HS-5 (cell line): ENCODE data around the gene ATP6V1B1.

Experiments
- DNase-seq: peaks from one replicate; pipeline ENCODE4 v3.0.0-alpha.2; 2012; ENCODE audit warnings: low read depth

ATP6V1B1 gene

DNA sequence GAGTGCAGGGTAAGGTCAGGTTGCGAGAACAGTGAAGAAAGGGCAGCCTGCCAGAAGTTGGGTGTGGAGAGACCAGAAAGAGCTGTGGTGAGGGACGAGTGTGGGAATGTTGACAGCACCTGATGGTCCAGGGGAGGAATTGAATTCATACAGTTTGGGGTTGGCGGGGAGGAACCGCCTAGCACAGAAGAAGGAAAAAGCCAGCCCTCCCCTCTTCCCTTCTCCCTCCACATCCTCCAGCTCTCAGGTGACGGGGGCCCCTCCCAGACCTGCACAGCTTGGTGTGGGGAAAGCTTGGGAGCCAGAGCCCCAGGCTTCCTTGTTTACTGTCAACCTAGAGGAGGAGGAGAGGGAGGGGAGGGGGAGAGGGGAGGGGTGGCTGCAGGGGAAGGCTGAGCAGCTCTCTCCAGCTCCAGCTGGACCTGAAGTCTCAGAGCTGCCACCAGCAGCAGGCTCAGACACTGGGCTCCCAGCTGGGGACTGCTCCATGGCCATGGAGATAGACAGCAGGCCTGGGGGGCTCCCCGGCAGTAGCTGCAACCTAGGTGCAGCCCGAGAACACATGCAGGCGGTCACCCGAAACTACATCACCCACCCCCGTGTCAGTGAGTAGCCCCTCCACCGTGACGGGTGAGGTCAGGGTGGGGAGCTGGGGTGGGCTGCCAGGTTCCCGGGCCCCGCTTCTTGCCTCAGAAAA, at the start of gene ATP6V1B1:
Gene ATP6V1B1, plus strand, starts transcription at position 433 of the 697 bp plus-strand sequence. Its CDS starts 55 bp downstream, at position 488.
- DNase-seq = no peak

DNA sequence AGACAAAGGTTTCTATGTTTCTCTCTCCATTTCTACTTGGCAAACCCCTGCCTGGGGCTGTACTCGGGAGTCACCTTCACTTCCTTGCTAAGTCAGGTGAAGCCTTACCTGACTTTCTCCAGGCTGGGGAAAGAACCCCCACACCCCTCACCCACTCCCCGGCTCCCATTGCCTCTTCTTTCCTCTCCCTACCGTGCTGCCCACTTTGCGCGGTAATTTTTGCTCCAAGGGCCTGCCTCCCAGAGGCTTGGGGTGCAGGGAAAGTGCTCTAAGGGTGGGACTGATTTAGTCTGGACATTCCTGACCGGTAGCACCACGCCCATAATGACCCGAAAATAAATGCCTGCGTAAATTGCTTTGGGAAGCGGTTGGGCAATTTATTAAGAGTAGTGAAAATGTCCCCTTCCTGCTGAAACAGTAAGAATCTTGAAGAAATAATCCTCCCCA, 49.1 kb upstream of the ATP6V1B1 start:
- DNase-seq = no peak

DNA sequence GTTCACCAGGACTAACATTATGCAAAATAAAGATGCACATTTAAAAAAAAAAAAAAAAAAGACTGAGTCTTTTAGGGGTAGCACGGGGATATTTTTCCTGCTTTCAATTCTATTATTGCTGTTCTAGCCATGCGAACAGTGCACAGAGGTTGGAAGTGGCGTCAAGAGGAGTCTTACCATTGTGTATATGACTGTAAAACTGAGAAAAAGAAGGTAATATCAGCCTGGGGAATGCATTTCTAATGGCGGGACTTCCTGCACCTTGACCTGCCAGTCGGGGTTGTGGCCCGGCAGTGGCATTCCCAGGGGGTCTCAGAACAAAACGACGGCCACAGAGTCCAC, 48.5 kb upstream of the ATP6V1B1 start:
- no peak for DNase-seq

DNA sequence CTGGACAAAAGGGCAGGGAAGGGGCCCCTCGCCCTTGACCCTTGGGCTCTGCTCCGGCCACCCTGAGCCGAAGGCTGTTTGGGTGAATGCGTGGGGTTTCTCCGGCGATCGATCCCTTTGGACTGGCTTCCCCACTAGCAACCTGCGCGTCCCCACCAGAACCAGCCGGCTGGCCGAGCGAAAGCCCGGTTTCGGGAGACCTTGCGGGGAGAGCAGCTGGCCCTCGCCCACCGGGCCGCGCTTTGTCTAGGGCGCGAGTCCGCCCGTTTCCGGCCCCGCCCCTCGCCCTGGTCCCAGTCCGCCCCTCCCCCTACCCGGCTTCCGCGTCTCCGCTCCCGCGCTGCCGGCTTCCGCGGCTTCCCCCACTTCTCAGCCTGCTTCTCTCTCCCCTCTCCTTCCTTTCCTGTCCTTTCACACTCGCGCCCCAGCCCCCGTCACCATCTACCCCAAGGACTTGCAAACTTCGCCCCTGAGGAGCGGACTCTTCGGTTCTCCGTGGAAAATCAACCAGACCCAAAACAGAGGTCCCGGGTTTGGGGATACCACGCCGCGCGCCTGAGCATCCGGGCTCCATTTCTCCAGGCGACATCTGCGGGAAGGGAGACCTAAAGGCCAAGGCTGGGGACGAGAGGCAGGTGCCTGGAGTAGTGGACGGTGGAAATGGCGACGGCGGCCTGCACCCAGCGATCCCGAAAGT, 48.0 kb upstream of the ATP6V1B1 start:
- DNase-seq = no peak

DNA sequence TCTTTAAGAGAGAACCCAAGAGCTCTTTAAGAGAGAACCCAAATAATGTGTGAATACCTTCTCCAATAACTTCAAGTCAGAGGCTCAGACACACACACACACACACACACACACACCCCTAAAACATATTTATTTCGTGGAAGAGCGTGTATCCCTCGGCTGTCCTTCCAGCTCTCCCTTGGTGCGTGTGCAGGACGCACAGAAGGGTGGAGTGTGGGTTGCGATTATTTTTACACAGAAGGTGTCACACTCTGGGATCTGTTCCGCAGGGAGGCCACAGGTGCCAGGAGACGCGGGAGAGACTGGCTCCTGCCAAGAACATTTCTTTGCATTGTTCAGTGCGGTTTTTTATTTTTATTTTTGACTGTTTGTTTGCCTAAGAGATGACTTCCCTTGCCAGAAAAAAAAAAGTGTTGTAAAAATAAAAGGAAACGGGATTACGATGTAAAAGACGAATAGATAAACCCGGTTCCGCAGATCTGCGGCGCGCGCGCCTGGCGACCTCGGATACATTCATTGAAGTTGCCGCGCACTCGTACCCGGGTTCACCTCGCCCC, 47.3 kb upstream of the ATP6V1B1 start:
- no peak for DNase-seq

DNA sequence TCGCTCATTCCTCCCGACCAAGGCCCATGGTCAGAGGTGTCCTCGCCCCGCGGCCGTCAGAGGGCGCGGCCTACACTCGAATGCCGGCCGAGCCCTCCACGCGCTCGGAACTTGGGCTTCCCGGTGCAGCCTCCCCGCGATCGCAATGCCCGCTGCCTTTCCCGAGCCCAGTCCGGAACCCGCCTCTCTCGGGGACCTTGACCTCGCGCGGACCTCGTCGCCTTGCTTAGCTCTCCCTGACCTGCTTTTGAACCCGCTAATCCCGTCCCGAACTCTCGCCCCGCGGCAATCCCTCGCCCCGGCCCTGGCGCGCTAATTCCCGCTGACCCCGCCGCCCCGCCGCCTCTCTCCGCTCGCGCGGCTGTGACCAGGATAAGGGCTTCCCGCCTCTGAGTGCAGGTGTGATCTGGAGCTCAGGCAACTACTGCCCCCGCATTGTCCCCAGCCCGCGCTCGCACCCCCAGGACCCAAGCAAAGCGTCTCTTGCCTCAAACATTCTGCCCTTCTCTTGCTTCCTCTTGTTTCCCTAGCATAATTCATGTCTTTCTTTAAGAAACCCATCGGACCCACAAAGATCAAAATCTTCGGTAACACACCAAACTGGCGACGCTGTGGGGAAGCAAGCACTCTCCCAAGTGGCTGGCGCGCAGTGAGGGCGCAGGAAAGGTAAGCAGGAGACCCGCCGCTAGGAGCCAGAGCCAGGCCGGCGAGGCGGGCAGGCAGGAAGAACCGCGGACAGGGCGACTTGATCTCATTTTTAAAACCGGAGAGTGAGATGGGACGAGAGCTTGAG, 46.6 kb upstream of the ATP6V1B1 start:
- no peak for DNase-seq

DNA sequence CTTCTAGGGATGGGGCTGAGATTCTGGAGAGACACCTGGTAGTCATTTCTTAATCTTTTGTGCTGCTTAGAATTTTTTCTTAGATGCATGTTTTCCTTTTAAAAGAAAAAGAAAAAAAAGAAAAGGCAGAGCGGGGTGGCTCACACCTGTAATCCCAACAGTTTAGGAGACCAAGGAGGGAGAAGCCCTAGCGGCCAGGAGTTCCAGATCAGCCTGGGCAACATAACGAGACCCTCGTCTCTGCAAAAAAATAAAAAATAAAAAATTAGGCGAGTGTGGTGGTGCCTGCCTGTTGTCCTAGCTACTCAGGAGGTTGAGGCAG, 46.0 kb upstream of the ATP6V1B1 start:
- no peak for DNase-seq

DNA sequence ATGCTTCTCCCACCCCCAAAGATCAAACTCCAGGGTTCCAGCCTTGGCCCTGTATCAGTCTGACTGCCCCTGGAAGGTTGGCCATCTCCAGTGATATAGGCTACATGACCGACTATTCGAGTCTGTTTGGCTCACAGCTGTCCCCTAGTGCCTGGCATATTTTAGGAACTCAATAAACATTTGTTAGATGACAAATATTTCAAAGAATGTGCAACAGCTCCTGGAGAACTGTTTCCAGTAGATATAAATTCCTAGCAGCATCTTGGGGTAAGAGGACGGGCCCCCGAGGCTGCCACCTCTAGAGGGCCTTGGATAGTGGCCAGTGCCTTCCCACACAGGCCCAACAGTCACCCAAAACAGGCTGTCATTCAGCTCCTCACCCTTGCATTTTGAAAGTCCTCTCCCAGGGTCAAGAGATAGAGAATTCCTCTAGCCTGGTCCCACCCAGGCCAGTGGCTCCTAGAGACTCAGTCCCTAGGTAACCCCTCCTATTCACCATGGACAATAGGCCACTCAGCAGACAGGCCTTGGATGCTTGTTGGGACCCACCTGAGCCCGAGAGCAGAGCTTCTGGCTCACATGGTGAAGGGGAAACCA, 45.1 kb upstream of the ATP6V1B1 start:
- DNase-seq = no peak

DNA sequence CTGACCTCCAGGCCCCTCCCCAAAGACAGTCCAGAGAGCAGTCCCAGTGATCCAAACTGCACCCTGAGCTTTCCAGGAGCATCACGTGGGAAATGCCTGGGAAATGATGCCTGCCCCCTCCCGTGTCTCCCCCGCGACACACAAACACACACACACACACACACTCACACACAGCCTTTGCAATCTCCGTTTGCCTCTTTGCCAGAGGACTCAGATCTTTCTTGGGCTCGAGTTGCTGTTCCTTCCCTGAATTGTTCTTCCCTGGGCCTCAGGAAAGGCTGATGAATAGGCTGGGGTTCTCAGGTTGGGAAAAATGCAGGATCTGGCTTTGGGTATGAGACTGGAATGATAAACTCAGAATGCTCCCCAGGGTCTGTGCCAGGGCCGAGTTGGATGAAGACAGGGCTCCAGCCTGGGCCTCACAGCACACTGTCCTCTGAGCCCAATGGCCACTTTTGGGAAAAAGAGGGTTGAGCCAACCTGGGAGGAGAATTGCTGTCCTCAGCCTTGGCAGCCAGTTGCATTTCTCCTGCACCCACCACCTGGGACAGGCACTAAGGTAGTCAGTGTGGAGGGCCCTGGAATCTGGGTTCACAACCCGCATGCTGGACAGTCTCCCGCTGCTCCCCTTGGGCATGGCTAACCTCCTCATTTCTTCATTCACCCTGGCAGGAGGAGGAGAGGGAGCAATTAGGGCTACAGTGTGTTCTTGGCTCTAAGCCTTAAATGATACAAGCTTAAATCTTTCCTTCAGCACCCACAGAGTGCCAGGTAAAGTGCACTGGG, 43.9 kb upstream of the ATP6V1B1 start:
- DNase-seq = no peak

DNA sequence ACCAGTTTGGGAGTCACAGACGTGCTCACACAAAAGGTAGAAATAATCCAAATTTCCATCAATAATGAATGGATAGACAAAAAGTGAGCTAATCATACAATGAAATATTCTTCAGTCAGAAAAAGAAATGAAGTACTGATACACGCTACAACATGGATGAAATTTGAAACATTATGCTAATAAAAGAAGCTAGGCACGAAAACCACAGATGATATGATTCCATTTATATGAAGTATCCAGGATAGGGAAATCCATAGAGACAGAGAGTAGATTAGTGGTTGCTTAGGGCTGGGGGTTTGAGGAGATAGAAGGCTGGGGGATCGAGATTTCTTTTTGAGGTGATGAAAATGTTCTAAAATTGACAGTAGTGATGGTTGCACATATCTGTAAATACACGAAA, 43.0 kb upstream of the ATP6V1B1 start:
- no peak for DNase-seq

DNA sequence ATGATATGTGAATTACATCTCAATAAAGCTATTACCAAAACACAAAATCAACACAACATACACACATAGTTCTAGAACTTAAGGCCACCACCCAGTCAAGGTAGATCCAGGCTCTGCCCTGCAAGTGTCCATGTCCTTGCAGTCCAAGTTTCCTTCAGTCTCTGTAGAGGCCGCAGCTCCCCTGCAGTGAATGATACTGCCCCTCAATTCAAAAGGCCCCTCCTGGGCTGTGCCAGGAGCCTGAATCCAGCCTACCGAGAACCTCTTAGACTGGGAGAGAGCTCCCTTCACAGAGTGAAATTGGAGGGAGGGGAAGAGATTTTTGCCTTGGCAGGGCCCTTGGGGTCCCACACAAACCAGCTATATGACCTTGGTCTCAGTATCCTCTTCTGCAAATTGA, 42.5 kb upstream of the ATP6V1B1 start:
- no peak for DNase-seq

DNA sequence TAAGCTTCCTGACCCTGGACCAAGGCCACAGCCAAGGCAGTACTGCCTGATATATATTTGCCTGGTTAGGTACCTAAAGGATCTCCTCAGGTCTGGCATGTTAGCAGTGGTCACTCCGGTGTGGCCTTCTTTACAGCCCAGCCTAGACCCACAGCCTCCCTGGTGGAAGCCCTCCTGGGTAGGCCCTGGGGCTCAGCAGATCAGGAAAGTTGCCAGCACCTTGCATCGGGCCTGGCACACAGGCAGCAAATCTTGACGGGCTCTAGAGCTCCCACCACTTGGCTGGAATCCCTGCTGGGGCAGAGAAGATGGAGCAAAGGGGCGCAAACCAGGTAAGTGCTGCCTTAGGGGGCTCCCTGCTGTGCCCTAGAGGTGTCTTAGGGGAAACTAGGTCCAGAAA, 40.9 kb upstream of the ATP6V1B1 start:
- DNase-seq = no peak

DNA sequence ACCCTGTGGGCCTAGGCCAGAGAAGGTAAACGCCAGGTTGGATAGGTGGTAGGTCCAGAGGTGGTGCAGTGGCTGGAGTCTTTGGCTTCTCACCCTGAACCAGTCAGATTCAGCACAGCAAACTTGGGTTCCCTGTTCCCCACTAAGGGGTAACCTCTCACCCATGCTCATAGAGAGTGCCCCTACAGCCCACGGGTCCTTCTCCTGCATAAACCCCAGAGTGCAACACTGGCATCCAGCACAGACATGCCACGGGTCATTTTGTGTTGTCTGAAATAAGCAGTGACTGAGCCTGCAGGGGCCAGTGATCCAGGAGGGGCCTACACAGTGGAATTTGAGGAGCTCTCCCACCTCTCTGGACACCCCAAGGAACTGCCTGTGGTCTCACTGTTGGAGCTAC, 40.5 kb upstream of the ATP6V1B1 start:
- DNase-seq = no peak

DNA sequence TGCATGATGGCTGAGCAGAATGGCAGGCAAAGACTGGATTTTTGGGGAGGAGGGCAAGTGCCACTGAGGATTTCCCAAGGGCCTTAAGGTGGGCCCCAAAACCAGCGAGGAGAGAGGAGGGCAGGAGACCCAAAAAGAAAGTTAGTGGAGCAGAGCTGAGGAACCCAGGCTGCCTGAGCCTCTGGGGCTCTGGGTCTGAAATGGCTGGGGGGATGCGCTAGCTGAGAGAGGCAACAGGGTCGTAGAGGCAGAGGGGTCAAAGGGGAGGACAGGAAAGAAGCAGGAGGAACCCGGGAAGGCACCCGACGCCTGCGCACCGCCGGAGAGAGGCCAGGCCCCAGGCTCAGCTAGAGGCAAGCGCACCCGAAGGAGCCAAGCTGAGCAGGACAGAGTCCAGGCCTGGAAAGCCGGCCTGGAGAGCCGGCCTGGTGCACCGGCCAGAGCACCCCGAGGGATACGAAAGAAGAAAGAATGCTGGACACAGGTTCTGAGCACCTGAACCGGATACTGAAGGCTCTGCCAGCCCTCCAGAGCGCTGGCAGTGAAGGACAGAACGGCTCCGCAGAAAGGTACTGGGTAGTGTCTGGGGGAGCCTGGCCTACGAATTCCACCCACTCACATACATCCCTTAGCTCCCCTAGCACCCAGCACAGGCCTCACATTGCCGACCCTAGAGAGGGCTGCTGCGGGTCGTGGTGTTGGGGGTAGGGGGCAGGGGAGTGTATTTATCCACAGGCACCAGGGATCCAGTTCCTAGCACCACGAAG, 39.5 kb upstream of the ATP6V1B1 start:
- no peak for DNase-seq

DNA sequence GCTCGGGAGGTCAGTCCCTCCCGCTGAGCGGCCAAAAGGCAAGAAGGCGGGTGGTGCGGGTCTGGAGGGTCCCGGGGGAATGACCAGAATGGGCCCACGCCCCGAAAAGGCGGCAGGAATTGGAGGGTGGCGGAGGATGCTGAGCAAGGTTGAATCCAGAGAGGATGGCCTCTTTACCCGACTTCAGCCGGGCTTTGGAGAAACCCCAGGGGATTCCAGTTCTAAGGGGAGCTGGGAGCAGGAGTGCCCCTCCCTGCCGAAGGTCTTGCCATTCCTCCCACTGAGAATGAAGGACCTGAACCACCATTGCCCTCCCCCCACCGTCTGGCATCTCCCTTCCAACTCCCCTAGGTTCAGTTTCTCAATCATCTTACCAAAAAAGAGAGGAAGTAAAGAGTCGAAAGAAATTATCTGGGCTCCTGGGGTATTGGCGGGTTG, 38.9 kb upstream of the ATP6V1B1 start:
- DNase-seq = no peak

DNA sequence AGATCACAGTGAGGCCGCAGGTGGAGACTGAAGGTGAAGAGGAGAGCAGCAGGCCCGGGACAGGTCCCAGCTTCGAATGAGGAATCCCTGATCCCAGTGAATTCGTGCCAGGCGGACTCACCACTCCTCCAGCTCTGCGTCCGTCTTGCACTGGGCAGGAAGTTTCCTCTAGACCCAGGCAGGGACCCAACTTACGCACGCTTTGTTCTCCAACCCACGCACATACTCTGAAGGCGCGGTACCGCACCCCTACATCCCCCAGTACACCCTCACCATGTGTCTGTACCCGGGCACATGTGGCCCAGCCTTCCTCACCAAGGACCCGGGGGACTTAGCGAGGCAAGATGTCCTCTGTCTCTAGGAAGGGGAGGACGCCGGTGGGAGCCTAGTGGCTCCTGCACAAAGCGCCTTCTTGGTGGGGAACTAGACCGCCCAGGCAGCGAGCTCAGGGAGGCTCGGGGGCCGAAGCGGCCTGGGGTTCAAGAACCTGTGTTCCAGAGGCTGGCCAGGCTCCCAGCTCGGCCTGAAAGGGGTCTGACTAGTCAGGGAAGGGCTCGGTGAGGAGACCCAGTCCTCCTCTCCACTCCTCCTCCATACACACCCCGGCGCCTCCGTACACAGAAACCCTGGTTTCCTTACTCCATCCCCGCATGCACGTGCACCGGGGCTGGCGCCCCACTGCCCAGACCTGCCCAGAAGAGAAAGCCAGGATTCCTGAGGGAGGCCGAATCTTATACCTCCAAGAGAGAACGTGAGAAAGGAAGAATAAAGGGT, 38.3 kb upstream of the ATP6V1B1 start:
- no peak for DNase-seq

DNA sequence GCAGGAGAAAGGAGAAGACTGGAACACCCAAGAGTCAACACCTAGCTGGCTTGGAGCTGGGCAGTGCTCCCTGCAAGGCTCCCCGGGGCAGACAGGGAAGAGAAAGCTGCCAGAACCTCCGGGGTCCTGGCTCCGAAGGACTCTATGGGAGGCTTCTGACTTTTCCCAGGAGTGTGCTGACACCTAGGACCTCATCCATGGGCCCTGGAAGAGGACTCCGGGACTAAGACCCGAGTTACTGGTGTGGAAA, 37.8 kb upstream of the ATP6V1B1 start:
- no peak for DNase-seq

DNA sequence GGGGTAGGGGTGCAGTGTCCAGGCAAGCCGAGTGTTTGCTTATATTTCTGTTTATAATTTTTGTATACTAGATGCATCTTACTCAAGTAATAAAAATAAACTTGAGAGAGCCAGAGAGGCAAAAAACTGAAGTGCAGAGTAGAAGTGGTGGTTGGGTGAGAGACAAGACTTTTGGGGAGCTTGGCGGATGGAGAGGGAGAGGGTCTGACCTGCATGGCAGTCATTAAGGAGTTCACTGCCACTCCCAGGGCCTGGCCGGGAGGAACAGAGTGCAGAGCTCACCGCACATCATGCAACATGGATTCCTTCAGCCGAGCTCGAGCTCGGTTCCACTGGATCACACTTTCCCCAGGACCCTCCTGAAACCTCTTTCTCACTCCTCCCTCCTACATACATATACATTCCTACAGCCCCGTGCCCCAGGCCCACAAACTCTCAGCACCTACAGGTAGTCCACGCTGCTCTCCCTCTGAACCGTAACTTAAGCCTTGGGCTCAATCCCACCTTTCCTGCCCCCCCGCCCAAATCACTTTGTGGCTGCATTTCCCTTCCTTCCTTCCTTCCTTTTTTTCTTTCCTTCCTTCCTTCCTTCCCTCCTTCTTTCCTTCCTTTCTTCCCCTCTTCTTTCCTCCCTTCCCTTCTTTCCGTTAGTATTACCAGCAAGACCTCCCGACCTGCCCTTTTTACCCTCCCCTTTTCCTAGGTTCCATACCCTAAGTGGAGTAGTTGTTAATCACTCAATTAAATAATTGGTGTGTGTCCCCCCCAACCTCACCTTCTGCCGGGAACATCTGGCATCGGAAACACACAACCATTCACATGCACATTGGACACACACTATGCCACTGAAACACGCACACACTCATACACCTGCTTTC, 37.1 kb upstream of the ATP6V1B1 start:
- DNase-seq = no peak
